ENCODE data around the gene PRRX2. TPM values are rescaled to one million over a fixed set of nuclear protein-coding genes. Genes with fewer than 3 reads are reported as not detected.

PRRX2 gene
- total and polyA plus RNA-seq, 2 of the 4 experiments (the other 2 are of a cell fraction), result 12.7 to 35.5 TPM

DNA sequence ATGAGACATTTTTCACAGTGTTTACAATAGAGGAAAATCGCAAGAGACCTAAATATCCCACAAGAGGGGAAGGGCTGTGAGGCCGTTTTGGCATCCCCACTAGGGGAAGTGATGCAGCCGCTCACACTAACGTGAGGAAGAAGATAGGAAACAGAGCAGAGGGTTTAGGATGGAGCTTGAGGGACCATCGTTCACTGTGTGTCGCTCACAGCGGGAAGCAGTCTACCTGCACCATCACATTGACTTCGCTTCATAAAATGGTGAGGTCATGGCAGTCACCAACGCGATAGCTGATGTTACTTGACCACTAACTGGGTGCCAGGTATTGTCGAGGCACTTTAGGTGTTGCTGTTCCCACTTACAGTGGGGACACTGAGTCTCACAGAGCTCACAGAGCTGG, 35.6 kb downstream of the PRRX2 start:
- Histone ChIP-seq H3K4me3 (ENCODE audit: insufficient read depth, low read depth, low read length) (no peak overlapping the region), H2AK9ac (replicated peaks; ENCODE audit: low read depth, low read length, poor library complexity) (peak overlapping the region; percentile 8), H3K18ac (ENCODE audit: low read depth, low read length) (no peak overlapping the region; the same call in 1 of the 2 replicates), H2BK20ac (ENCODE audit: low read depth, low read length) (peak overlapping the region; percentile 3; the same call in 1 of the 2 replicates), H3K36me3 (ENCODE audit: control insufficient read depth, insufficient read depth, low read length) (peaks cover 10% of the 10 kb centered on the region), H4K5ac (ENCODE audit: low read depth, low read length) (peak overlapping the region; percentile 19; the same call in 1 of the 2 replicates), H2AFZ (replicated peaks; ENCODE audit: low read length, poor library complexity) (no peak overlapping the region), H3K4me2 (ENCODE audit: low read depth, low read length) (no peak overlapping the region), H2BK15ac (ENCODE audit: low read depth, low read length) (peak overlapping the region; percentile 29; the same call in 1 of the 3 replicates), H3K27me3 (ENCODE audit: control insufficient read depth, insufficient read depth, low read length) (no peaks in the 10 kb centered on the region), H3K9me1 (ENCODE audit: insufficient read depth, low read length) (peaks cover 24% of the 10 kb centered on the region), H4K91ac (ENCODE audit: insufficient read depth, low read depth, low read length) (peak overlapping the region; percentile 48), H2BK120ac (ENCODE audit: low read depth, low read length) (peak overlapping the region; percentile 67), H4K20me1 (ENCODE audit: insufficient read depth, low read length) (no peaks in the 10 kb centered on the region), H3K9ac (ENCODE audit: low read depth, low read length) (no peak overlapping the region), H2BK5ac (ENCODE audit: low read depth, low read length, poor library complexity, severe bottlenecking) (no peak overlapping the region), H3K4me1 (ENCODE audit: control insufficient read depth, insufficient read depth, low read length) (peaks cover 42% of the 10 kb centered on the region), H3K56ac (ENCODE audit: extremely low read depth, insufficient read depth, low read length) (no peak overlapping the region), H3K79me1 (ENCODE audit: low read depth in 1 of 2, low read length in 2 of 2) (peaks cover 44 to 85% of the 10 kb centered on the region in 2 experiments), H4K8ac (ENCODE audit: low read depth in 2 of 2, low read length in 2 of 2) (peak overlapping the region; percentile 7 to 15; a peak in 2 of 4 replicates), H3K27ac (ENCODE audit: insufficient read depth, low read length) (peak overlapping the region; percentile 21; the same call in 1 of the 2 replicates), H3K23ac (ENCODE audit: low read depth, low read length) (peak overlapping the region; percentile 68; the same call in 1 of the 2 replicates), H2AK5ac (ENCODE audit: low read depth, low read length) (peak overlapping the region; percentile 90), H3K14ac (replicated peaks; ENCODE audit: low read depth, low read length) (peak overlapping the region; percentile 52; the same call in 1 of the 2 replicates), H3K9me3 (ENCODE audit: control insufficient read depth, insufficient read depth, low read length) (no peaks in the 10 kb centered on the region), H3K4ac (ENCODE audit: low read depth, low read length) (peak overlapping the region; percentile 38)
- DNase-seq (no peak), ATAC-seq (ENCODE audit: low read depth) (no peak)
- intact Hi-C loops (cut with micrococcal nuclease), result no loop called here
- in situ Hi-C loops (cut with MboI; ENCODE audit: low sequenced_read_pairs), result no loop called here
- TF ChIP-seq NFE2L2 (IDR thresholded peaks at IDR 0.05; ENCODE audit: low read depth, low read length) (no peak), POLR2A (IDR thresholded peaks at IDR 0.05; ENCODE audit: low read depth, low read length) (no peak), MAZ (IDR thresholded peaks at IDR 0.05; ENCODE audit: borderline replicate concordance, low read depth, low read length) (no peak), MXI1 (IDR thresholded peaks at IDR 0.05; ENCODE audit: borderline replicate concordance, low read depth, low read length) (no peak), CHD1 (IDR thresholded peaks at IDR 0.05; ENCODE audit: low read depth, low read length) (no peak), MAFK (IDR thresholded peaks at IDR 0.05; ENCODE audit: low read depth, low read length) (no peak), SMC3 (IDR thresholded peaks at IDR 0.05; ENCODE audit: low read depth, low read length) (no peak), BHLHE40 (IDR thresholded peaks at IDR 0.05; ENCODE audit: low read depth, low read length) (no peak)
- TF ChIP-seq, protein P1, sequence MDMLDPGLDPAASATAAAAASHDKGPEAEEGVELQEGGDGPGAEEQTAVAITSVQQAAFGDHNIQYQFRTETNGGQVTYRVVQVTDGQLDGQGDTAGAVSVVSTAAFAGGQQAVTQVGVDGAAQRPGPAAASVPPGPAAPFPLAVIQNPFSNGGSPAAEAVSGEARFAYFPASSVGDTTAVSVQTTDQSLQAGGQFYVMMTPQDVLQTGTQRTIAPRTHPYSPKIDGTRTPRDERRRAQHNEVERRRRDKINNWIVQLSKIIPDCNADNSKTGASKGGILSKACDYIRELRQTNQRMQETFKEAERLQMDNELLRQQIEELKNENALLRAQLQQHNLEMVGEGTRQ (IDR thresholded peaks at IDR 0.05; ENCODE audit: low read depth, low read length), result no peak
- TF ChIP-seq, protein P2, sequence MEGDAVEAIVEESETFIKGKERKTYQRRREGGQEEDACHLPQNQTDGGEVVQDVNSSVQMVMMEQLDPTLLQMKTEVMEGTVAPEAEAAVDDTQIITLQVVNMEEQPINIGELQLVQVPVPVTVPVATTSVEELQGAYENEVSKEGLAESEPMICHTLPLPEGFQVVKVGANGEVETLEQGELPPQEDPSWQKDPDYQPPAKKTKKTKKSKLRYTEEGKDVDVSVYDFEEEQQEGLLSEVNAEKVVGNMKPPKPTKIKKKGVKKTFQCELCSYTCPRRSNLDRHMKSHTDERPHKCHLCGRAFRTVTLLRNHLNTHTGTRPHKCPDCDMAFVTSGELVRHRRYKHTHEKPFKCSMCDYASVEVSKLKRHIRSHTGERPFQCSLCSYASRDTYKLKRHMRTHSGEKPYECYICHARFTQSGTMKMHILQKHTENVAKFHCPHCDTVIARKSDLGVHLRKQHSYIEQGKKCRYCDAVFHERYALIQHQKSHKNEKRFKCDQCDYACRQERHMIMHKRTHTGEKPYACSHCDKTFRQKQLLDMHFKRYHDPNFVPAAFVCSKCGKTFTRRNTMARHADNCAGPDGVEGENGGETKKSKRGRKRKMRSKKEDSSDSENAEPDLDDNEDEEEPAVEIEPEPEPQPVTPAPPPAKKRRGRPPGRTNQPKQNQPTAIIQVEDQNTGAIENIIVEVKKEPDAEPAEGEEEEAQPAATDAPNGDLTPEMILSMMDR (conservative IDR thresholded peaks at IDR 0.05; ENCODE audit: low read depth, low read length), result no peak
- ChIA-PET CTCF (no interaction called here), POLR2A (ENCODE audit: unreplicated experiment) (no interaction called here)
- no TSS peak for BruUV-seq (replicated peaks)
- WGBS, 2 experiments (ENCODE audit: extremely low coverage in 2 of 2, insufficient read length in 1 of 2), result 87% methylated on average over 9 of the region's 11 CpGs; no CpG with 5 or more reads in 1 of the 2 experiments
- dilution Hi-C loops (cut with HindIII; ENCODE audit: low sequenced_read_pairs, unreplicated experiment), result no loop called here

Measured in IMR-90 (cell line).